HG03520 (cell line): ENCODE results near the gene RCE1.
A peak's percentile ranks its signal among the peaks of the same experiment; 100 is the strongest.

ENCODE experiments used
- ATAC-seq: cut with Tn5 transposase; IDR thresholded peaks from one replicate; pipeline ENCODE4 v1.9.1; 2021; ENCODE audit warnings: mild to moderate bottlenecking, moderate library complexity; ENCODE audit not compliant: unreplicated experiment

Gene RCE1

GRCh38 chr11:66844496-66845142 lies 1.4 kb downstream of the RCE1 start:
- ATAC-seq = no peak

DNA sequence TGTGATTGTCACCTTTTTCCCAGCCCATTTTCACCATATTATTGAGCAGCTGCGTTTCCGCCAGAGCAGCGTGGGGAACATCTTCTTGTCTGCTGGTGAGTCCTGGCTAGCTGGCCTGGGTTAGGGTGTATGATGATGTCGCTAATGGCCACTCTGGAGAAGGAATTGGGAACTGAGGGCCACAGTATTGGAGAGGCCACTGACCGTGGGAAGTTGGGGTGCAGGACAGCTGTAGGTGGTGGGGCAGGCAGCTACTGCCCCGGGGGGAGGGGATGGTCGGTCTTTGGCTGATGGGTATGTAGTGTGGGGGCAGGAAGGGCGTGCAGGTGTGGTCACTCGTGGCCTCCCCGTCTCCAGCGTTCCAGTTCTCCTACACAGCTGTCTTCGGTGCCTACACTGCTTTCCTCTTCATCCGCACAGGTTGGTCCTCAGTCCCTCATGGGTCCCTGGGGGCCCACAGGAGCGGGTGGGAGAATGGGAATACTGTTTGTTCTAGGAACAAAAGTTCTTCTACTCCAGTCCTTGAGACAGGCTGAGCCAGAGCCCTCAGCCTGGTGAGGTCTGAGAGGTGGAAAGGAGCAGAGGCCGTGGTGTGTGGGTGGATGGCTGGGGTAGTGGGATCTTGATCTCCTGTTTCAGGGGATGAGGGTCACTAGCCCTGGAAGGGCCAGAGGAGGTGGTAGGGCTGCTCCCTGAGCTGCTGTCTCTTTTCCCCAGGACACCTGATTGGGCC lies 2.1 kb downstream of the RCE1 start:
- no peak for ATAC-seq

GRCh38 chr11:66845876-66846212 lies 2.6 kb downstream of the RCE1 start:
- no peak for ATAC-seq

- no peak for ATAC-seq
These were observed 3.4 kb downstream of the RCE1 start for GRCh38 chr11:66846671-66847091.

DNA sequence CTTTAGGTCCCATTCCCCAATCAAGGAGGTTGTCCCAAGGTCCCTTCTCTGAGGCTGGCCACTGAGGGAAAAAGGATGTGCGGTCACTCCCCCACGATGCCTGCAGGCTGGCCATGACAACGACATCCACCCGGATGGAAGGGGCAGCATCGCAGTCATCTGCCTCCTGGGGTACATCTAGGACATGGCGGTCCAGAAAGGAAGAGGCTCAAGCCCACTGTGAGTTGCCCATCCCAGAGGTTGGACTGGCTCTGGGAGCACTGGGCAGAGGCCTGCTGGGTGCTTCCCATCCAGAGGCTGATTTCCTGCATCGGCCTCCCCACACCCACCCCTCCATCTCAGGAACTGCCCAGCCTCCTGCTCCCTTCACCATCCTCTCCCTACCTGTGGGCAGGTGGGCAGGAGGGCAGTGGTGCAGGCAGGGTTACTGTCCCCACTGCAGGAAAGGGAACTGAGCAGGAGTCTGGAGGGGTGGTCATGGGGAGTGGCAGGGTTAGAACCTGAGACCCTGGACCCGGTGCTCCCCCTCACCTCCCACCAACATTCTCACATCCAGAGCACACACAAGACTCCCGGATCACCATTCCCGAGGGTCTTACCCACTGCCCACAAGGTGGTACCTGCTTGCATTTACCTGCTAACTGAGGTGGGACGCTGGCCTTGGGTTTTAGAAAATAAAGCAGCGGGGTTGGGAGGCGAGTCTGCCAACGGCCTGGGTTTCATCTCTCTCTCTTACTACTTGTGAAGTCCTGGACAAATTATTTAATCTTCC lies 4.4 kb downstream of the RCE1 start:
- ATAC-seq = no peak

DNA sequence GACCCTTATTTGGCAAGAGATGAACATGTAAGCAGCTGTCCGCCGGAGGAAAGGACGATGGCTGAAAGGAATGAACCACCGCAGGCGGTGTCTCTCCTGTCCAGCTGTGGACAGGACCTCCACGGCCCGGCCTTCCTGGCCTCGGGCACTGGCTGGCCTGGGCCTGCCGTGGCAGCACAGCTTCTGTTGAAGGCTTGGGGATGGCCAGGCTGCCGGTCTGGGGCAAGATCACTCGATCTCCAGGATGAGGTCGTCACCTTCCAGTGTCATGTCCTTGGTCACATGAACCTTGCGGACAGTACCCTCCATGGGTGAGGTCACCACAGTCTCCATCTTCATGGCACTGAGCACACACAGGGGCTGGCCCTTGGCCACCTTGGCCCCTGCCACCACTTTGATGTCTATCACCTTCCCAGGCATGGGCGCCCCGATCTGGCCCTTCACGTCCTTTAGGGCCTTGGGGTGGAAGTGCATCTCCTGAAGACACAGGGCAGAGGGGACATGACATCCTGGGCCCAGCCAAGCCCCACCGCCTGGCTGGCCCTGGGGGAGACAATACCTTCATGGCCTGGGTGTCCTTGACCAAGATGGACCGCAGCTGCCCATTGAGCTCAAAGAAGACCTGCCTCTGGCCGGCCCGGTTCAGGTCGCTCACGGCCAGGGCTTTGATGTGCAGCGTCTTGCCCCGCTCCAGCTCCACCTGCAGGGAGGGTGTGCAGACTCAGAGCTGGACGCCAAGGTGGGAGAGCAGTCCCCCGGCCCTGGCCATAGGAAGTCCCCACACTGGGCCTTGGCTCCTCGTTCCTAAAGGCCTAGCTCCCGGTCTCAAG lies 5.6 kb downstream of the RCE1 start:
- no peak for ATAC-seq

DNA sequence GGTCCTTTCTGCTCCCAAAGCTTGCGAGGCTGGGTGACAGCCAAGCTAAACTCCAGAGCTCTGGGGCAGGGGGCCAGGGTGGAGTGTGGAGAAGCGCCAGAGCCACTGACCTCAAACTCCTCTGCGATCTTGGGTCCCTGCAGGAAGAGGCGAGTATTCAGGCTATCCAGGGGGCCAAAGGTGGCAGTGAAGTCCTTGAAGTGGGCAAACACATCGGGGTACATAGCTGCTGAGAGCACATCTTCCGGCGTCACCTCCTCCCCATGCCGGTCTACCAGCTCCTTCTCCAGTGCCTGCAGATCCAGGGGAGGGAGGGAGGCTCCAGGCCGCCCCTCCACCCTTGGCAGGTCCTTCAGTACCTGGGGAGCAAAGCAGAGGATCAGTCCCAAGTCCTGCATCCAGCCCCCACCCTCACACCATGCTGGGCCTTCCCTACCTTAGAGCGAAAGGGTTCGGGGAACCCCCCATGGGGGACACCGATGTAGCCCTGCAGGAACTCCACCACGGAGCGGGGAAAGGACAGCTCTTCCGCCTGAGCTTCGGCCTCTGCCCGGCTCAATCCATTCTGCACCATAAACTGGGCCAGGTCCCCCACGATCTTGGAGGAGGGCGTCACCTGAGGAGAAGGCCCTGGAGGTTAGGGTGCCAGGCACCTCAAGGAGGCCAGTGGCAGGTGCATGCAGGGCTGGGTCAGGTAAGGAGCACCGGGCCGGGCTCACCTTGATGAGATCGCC lies 6.4 kb downstream of the RCE1 start:
- ATAC-seq = no peak

DNA sequence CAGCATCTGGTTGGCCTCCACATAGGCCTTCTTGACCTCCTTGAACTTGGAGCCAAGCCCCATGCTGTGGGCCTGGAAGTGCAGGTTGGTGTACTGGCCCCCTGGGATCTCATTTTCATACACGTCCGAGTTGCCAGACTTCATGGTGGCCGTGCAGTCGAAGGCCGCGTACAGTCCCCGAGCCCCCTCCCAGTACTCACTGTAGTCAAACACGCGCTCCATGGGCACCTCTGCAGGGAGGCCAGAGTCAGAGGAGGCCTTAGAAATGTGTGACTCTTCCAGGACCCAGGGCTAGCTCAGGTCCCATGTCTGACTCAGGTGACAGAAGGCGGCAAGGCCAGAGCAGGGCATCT lies 7.0 kb downstream of the RCE1 start:
- ATAC-seq = no peak

DNA sequence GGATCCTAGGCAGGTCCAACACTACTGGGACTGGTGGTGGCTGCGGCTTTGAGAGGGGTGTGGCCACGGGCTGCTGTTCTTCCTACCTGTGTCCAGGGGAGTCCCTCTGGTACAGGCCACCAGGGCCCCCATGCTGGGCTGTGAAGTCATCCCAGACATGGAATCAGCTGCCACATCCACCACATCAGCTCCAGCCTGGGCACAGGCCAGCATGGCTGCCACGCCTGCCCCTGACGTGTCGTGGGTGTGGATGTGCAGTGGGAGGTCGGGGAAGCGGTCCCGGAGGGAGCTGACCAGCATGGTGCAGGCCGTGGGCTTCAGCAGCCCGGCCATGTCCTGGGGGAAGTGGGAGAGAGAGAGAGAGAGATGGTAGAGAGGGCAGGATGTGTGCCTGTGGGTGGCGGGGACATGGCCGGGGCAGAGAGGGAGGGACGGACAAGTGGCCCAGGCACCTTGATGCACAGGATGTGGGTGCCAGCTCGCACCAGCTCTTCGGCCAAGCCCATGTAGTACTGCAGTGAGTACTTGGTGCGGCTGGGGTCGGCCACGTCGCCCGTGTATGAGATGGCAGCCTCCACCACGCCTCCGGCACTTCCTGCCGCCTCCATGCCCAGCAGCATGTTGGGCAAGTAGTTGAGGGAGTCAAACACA lies 7.5 kb downstream of the RCE1 start:
- no peak for ATAC-seq

GRCh38 chr11:66851239-66851596 lies 8.0 kb downstream of the RCE1 start:
- no peak for ATAC-seq

- ATAC-seq = no peak
These were observed 8.6 kb downstream of the RCE1 start for GRCh38 chr11:66851698-66852465.

DNA sequence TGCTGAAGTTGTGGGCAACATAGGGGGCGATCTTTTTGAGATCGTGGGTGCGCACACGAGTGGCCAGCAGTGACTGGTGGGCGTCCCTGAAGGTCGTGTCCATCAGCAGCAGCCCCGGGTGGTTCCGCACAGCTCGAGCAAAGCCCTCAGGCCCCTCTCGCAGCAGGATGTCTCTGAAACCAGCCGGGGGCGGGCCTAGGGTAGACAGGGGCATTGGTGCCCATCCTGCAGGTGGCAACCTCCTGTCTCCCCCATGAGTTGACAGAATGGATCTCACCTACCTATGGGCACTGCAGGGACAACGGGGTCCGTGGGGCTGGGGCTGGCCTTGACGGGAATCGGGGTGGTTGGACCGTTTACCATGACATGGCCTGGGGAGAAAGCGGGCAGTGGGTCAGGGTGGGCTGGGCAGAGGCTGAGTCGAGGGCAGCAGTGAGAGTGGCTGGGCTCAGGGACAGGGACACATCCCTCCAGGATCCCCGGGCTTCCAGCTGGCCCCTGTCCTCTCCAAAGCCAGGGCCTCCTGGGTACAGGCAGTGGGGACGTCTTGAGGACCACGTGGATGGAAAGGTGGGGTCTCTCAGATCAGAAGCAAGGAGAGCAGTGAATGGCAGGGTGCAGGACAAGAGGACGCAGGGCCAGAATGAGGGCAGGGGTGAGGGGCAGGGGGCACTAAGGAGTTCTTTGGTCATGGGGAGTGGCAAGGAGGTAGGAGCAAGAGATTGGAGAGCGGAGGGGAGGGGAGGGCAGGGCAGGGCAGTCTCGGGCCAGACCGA lies 9.4 kb downstream of the RCE1 start:
- no peak for ATAC-seq

- no peak for ATAC-seq
These were observed 10.3 kb downstream of the RCE1 start for GRCh38 chr11:66853242-66854229.

GRCh38 chr11:66854231-66854661 lies 11.0 kb downstream of the RCE1 start:
- no peak for ATAC-seq

DNA sequence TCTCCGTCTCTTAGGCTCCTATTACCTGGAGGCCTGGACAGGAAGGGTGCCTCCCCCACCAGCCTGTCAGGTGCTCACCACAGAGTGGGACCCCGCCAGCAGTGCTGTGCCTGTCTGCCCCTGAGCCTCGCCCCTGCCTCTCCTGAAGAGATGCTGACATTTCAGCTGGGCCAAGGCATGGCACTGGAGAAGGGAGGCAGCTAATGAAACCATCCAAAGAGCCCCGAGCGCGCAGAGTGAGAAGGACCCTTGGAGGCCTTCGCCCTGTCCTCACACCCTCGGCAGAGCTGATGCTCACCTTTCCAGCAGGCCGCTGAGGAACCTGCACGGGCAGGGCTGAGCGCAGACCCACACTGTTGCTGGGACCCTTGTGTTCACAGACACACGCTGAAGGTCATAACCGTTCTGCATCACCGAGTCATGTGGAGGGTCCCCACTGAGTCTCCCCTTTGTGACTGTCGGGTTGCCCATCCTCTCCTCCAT lies 11.5 kb downstream of the RCE1 start:
- no peak for ATAC-seq

GRCh38 chr11:66855574-66856495 lies 12.6 kb downstream of the RCE1 start:
- peak; percentile 59 for ATAC-seq
